Activated T-helper 1 cell treated with anti-CD3 and anti-CD28 coated beads, Interleukin-2, amount 50 U/mL, for 16 hours (primary cell): ENCODE results near the gene MCCC2.
"Not testable (repeated sequence)": the region's sequence is repeated elsewhere in the genome, so short reads cannot be mapped to it uniquely, and the experiment has no call there.

Experiments used
- DNase-seq, 2 donors: peaks; one replicate each; pipeline ENCODE4 v3.0.0-alpha.2; 2020; ENCODE audit warnings: low read depth in 1 of 2, low spot score in 1 of 2

MCCC2 gene

GRCh38 chr5:71658916-71659662 lies 71.9 kb downstream of the MCCC2 start:
- no peak for DNase-seq

- DNase-seq: no peak
Observed at GRCh38 chr5:71662381-71662780, 75.2 kb downstream of the MCCC2 start.

- DNase-seq: no peak
Observed at GRCh38 chr5:71663191-71663969, 76.2 kb downstream of the MCCC2 start.

GRCh38 chr5:71664615-71665014 lies 77.5 kb downstream of the MCCC2 start:
- DNase-seq: not testable (repeated sequence)

- DNase-seq: no peak
Observed at GRCh38 chr5:71666321-71666720, 79.2 kb downstream of the MCCC2 start.

GRCh38 chr5:71677977-71678376 lies 90.8 kb downstream of the MCCC2 start:
- DNase-seq: no peak

GRCh38 chr5:71679714-71680113 lies 92.6 kb downstream of the MCCC2 start:
- DNase-seq: no peak

GRCh38 chr5:71680510-71680909 lies 93.4 kb downstream of the MCCC2 start:
- DNase-seq: no peak

GRCh38 chr5:71681296-71681695 lies 94.2 kb downstream of the MCCC2 start:
- no peak for DNase-seq

- no peak for DNase-seq
Observed at GRCh38 chr5:71684309-71684708, 97.2 kb downstream of the MCCC2 start.

GRCh38 chr5:71693828-71694427 lies 106.8 kb downstream of the MCCC2 start:
- no peak for DNase-seq

- no peak for DNase-seq
Observed at GRCh38 chr5:71695071-71695470, 107.9 kb downstream of the MCCC2 start.

- DNase-seq: no peak
Observed at GRCh38 chr5:71695595-71695994, 108.5 kb downstream of the MCCC2 start.

- DNase-seq: no peak
Observed at GRCh38 chr5:71697967-71698366, 110.8 kb downstream of the MCCC2 start.

- DNase-seq: no peak
Observed at GRCh38 chr5:71699233-71699632, 112.1 kb downstream of the MCCC2 start.

- DNase-seq: no peak
Observed at GRCh38 chr5:71699751-71700150, 112.6 kb downstream of the MCCC2 start.

GRCh38 chr5:71700803-71701202 lies 113.7 kb downstream of the MCCC2 start:
- no peak for DNase-seq

GRCh38 chr5:71701407-71701806 lies 114.3 kb downstream of the MCCC2 start:
- no peak for DNase-seq

GRCh38 chr5:71703941-71704340 lies 116.8 kb downstream of the MCCC2 start:
- DNase-seq: no peak

GRCh38 chr5:71705421-71705820 lies 118.3 kb downstream of the MCCC2 start:
- no peak for DNase-seq

- no peak for DNase-seq
Observed at GRCh38 chr5:71706906-71707305, 119.8 kb downstream of the MCCC2 start.
